ENCODE measurements around the gene XXYLT1.
"Not testable (repeated sequence)": the region's sequence is repeated elsewhere in the genome, so short reads cannot be mapped to it uniquely, and the experiment has no call there.

The XXYLT1 gene

DNA sequence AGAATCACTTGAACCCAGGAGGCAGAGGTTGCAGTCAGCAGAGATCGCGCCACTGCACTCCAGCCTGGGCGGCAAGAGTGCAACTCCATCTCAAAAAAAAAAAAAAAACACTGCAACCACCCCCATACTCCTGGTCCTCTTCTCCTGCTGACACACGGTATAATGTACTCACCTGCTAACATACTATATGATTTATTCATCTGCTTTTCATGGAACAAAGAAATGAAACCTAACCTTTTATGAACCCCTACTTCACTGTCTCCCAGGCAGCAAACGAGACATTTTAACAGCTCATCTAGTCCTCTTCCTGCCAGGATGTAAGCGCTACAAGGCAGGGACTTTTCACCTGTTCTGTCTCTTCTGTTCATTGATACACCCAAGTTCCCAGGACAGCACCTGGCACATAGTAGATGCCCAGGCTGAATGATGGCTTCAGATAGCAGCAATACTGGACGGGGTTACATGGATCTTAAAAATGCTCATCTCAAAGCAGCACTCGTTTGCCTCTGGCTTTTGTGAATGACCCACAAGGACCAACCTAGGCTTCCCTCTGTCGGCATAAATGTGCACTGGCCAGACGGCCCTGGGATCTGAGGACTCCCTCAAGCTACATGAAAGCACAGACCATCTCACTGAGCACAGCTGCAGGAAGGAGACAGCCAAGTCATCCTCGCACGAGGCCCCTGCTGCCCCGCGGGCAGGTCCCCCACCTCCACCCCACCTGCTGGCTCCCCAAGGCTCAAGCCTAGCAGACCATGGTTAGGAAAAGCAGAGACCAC is 20.3 kb downstream of the XXYLT1 start:
- DNase-seq (ENCODE audit: low read depth), result no peak

DNA sequence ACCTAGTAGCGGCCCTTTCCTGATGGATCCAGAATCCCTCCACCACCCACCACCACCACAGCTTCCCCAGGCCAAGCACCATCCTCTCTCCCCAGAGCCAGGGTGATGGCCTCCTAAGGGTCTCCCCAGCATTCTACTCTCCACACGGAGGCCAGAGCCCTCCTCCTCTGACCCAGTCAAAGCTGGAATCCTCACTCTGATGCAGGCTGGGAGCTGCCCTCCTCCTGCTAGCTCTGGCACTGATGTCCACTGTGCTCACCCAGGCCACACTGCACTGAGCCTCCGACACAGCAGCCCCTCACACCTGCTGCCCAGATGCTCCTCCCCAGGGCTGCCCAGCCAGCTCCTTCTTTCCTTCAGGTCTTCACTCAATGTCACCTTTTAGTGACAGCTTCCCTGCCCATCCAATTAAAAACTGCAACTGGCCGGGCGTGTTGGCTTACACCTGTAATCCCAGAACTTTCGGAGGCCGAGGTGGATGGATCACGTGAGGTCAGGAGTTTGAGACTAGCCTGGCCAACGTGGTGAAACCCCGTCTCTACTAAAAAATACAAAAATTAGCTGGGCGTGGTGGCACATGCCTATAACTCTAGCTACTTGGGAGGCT is 21.0 kb downstream of the XXYLT1 start:
- no peak for DNase-seq (ENCODE audit: low read depth)

DNA sequence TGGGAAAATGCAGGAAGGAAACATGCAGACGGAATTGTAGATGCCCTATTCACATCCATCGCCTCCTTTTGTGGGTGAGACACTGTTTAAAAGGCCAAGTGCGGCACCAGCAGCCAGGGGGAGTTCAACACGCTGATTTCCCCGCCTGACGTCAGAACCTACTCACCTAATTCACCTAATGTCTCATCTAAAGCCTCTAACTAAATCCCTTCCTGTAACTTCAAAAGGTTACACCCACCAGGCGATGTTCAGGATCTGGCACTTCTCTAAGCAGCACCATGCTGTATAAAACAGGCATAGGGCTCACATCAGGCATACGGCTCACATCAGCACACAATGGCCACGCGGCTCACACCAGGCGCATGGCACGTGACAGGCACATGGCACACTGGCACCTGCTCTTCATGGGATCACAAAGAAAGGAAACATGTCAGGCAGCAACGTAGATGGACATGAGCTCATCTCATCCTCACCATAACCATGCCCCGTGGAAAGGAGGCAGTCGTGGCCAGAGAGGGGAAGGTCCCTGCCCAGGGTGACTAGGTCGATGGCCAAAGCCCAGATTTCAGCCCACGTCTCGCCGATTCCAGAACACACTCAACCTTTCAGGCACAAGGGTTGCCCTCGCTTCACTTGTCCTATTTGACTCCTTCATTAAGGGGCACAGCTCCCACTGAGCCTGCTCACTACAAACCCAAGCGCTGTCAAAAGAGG is 21.7 kb downstream of the XXYLT1 start:
- DNase-seq (ENCODE audit: low read depth), result no peak

DNA sequence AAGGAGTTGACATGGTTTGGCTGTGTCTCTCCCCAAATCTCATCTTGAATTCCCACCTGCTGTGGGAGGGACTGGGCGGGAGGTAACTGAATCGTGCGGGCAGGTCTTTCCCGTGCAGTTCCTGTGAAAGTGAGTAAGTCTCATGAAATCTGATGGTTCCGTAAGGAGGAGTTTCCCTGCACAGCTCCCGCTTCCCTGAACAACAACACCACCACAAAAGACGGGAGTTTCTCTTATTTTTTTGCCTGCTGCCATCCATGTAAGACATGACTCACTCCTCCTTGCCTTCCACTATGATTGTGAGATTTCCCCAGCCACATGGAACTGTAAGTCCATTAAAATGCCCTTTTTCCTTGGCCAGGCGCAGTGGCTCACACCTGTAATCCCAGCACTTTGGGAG is 22.7 kb downstream of the XXYLT1 start:
- DNase-seq (ENCODE audit: low read depth), result no peak

DNA sequence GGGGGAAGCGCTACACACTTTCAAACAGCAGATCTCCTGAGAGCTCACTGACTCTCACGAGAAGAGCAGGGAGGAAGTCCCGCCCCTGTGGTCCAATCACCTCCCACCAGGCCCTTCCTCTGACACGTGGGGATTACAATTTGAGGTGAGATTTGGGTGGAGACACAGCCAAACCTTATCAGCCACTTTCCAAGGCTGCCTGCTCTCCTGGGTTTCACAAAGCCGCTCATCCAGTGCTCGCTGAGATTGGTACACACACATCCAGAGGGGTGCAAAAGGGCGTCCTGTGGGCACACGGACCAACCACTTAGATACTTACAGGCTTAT is 23.1 kb downstream of the XXYLT1 start:
- no peak for DNase-seq (ENCODE audit: low read depth)

DNA sequence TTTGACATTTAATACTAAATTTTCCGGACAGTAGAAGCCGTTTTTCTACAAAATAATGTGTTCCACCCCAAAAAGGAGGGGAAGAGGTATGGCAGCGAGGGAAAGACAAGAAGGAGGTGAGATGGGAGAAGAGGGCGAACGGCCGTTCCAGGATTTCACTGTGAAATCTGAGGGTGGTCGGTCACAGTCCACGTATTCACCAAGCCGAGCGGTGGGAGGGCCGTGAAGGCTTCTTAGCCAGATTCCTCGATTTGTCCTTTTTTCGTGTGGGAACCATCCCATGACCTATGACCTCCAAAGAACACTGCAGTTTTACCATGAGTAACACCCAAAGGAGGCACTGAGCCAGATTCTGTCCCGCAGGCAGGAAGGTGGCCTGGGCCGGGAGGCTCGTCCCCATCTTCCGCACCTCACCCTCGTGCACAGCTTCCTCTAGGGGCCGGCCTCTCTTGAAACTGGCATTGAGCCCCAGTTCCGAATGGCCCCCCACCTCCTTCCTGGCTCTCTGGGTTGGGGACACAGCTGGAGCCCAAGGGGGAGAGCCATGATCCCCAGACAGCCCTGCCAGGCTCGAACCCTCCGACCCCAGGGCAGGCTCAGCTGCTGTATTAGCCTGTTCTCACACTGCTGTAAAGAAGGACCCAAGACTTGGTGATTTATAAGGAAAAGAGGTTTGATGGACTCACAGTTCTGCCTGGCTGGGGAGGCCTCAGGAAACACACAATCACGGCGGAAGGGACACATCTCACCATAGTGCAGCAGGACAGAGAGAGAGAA is 23.7 kb downstream of the XXYLT1 start:
- DNase-seq (ENCODE audit: low read depth), result no peak

DNA sequence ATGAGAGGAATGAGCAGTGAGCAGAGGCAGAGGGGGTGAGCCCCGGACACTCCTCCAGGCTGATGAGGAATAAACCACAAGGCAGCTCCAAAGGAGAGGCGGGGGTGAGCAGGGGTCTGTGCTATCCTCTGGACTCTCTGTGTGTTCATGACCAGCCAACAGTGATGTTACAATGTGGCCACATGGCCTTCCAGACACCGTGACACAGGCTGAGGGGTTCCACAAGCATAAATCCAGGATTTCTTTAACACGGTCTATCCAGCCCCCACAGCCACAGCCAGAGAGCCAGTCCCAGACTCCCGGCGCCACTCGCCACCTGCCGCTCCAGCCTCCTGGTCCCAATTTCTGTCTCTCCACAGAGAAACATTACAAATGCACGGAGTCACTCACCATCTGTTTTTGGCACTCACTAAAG is 24.4 kb downstream of the XXYLT1 start:
- no peak for DNase-seq (ENCODE audit: low read depth)

DNA sequence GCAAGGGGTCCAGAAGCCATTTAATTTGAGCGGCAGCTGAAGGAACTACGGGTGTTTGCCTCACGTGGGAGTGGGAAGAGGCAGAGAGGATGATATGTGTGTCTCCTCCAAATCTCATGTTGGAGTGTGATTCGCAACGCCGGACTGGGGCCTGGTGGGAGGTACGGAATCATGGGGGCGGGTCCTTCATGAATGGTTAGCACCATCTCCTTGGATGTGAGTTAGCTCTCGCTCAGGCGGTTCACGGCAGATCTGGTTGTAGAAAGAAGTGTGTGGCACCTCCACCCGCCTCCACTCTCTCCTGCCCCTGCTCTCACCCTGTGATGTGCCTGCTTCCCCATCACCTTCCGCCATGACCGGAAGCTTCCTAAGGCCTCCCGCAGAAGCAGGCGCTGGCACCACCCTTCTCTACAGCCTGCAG is 25.4 kb downstream of the XXYLT1 start:
- no peak for DNase-seq (ENCODE audit: low read depth)

DNA sequence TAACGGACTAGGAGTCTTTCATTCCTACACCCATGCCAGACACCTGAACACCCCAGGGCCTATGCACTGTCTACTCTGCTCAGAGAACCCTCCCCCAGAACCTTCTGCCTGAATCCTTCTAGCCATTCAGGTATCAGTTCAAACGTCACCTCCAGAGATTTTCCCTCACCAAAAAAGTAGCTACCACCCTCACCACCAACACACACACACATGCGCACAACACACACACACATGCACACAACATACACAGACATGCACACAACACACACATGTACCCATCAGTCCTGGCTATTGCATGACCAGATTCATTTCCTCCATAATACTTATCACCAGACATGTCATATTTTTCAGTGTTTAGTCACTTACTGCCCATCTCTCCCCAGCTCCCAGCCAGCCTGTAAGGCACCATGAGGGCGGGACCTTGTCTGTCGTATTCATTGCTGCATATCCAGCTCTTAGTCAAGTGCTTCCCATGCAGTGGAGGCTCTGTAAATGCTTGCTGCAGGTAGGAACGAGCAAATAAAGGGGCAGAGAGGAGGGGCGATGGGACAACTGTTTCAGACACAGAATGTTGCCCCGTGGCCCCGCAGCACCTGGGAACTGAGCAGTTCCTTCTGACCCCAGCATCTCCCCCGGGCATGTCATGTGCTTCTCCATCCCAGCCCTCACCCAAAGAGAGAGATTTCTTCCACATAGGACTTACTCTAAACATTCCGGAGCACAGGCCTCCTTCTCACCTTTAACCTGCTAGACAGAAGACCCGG is 29.2 kb downstream of the XXYLT1 start:
- DNase-seq (ENCODE audit: low read depth), result no peak

DNA sequence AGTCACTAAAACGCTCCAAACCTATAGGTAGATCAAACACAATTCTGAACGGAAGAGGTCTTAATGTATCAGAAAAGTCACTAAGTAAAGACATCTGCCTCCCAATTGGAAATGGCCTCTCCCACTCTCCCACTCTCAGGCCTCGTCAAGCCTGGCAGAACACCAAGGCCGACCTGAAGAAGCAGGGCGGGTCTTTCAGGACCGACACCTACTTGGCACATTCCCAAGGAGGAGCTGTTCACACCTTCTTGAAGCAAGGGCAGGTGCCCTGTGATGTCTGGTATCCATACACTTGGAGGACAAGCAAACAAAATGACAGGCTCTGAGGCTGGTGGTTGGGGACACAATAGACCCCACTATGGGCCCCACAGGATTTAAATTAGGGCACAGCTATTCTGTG is 30.0 kb downstream of the XXYLT1 start:
- DNase-seq (ENCODE audit: low read depth), result no peak

DNA sequence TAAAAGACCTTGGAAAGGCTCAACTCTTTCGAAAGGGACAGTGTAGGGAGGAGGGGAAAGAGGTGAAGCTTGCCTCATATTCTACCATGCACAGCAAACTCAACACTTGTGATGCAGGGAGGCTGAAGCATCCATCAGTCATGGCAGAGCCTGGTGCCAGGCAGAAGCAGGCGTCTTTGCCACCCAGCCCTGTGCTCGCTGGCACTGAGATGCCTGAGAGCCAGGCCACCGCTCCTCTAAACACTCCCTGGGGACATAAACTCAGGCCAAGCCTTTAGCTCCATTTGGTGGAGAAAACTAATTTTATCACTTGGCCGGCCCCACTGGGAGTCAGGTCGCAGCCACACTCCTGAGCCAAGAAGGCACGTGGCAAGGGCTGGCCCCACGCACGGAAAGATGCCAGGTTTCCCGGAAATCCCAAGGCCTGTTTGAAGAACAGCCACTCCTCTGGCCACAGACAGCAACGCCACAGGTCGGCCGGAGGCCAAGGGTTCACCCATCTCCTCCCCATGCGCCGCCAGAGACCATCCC is 30.7 kb downstream of the XXYLT1 start:
- no peak for DNase-seq (ENCODE audit: low read depth)

DNA sequence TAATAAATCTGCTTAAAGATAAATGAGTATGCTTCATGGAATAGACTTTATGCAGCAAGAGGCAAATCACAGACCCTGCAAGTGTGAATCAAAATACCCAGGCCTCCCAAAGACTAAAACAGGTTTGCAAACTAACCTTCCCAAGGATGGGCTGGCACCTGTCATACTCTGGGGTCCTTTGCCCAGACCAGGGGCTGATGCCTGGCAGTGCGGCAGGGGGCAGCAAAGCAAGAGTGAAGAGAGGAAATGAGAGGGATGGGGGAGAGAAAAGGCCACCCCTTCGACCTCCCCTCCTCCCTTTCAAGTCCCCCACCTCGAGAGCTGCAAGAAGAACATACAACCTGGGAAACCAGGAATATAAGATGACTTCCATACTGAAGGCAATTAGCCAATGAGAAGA is 31.8 kb downstream of the XXYLT1 start:
- DNase-seq (ENCODE audit: low read depth), result no peak

DNA sequence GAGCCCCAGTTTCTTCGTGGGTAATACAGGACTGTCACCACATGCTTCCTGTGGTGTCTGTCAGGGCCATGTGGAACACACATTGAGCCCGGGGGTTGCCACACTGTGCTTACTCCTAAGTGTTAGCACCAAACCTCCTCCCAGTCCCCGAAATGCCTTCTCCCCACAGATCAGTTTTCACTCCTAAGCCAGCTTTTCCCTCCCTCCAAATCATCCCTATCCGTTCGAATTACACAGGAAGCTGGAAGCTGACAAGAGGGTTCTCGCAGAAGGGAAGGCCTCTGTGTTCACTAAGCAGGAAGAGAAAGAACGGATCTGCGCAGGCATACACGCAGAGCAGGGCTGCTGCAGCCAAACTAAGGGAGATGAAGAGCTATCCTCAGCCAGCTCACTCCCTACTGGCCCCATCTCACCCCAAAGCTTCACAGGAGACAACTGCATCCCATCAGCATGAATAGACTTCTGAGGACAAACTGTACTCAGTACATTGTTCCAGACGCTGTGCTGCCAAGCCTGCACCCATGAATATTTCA is 32.3 kb downstream of the XXYLT1 start:
- no peak for DNase-seq (ENCODE audit: low read depth)

DNA sequence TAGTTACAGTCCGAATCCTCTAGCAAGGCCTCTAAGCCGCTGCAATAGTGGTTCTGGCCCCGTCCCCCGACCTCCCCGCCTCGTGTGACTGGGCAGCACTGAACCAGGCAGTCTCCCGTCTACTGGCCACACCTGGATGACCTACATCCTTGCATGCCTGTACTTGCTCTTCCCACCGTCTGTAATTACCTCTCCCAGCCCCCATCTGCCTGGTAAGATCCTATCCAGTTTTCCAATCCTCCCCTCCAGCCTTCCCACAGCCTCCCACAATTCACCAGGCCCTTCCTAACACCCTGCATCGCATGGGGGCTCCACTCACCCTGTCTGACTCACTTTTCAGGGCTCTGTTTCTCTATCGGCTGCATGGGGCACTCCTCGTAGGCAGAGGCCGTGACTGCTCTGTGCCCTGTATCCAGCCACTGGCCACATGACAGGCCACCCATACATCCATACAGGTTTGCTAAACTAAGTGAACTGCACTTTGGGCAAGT is 32.8 kb downstream of the XXYLT1 start:
- DNase-seq (ENCODE audit: low read depth), result no peak

DNA sequence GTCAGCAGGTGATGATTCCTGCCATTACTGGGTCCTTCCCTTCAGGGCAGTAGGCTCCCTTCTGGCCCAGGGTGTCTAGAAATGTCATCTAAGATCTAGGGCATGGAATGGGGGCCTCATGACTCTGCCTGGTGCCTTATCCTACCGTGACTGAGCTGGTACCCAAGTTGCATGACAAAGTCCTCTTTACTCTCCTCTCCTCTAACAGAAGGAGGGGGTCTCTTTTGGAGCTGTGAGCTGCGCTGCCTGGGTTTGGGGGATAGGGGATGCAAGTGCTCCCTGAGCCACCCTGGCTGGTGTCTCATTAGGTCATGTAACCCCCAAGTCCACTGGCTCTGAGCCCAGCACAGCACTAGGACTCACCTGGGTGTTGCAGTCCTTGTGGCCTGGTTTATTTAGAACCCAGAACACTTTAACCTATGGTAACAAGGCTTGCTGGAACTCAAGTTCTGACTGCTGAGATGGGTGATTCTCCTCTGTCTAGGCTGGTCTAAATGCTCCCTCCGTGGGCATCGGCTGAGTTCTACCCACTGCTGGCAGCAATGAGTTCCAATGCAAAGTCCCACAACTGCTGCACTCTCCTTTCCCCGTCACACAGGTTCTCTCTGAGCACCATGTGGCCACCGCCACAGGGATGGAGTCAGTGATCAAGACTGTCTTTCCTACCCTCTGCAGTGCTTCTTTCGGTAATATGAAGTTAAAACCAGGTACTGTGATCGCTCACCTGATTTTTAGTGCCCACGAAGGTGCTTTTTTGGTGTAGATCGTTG is 34.0 kb downstream of the XXYLT1 start:
- no peak for DNase-seq (ENCODE audit: low read depth)

DNA sequence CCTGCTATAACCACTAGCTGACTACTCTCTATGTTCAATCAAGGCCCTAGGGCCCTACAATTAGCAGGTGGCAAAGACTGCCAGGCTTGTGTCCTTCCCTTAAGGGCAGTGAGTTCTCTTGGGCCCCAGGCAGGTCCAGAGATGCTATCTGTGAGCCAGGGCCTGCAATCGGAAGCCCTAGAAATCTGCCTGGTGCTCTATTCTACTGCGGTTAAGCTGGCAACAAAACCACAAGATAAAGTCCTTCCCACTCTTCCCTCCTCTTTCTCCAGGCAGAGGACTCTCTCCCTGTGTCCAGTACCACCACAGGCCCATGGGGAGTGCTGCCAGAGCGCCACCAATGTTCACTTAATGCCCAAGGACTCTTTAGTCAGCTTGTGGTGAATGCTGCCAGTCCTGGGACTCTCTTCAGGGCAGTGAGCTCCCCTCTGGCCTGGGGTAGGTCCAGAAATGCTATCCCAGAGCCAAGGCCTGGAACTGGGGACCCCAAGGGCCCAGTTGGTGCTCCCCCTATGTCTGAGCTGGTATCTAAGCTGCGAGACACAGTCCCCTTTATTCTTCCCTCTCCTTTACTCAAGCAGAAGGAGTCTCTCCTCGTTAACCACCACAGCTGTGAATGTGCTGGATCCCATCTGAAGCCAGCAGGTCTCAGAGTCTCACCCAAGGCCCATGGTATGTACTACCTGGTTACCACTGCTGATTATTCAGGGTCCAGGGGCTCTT is 34.7 kb downstream of the XXYLT1 start:
- DNase-seq (ENCODE audit: low read depth), result no peak

DNA sequence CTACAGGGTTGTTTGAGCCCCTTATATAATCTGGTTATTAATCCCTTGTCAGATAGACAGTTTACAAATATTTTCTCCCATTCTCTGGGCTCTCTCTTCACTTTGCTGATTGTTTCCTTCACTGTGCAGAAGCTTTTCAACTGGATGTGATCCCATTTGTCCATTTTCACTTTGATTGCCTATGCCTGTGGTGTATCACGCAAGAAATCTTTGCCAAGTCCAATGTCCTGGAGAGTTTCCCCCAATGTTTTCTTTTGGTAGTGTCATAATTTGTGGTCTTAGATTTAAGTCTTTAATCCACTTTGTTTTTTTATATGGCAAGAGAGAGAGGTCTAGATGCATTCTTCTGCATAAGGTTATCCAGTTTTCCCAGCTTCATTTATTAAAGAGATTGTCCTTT is 40.7 kb downstream of the XXYLT1 start:
- DNase-seq (ENCODE audit: low read depth), result no peak

DNA sequence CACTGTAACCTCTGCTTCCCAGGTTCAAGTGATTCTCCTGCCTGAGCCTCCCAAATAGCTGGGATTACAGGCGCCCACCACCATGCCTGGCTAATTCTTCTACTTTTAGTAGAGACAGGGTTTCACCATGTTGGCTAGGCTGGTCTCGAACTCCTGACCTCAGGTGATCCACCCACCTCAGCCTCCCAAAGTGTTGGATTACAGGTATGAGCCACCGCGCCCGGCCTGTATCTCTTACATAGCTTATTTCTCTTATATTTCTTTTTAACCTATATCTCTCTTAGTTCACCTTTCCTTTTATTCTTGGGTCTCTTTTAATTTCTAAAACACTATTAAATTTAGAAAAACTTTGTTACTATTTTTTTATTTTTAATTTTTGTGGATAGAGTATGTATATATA is 42.1 kb downstream of the XXYLT1 start:
- DNase-seq (ENCODE audit: low read depth), result not testable (repeated sequence)

DNA sequence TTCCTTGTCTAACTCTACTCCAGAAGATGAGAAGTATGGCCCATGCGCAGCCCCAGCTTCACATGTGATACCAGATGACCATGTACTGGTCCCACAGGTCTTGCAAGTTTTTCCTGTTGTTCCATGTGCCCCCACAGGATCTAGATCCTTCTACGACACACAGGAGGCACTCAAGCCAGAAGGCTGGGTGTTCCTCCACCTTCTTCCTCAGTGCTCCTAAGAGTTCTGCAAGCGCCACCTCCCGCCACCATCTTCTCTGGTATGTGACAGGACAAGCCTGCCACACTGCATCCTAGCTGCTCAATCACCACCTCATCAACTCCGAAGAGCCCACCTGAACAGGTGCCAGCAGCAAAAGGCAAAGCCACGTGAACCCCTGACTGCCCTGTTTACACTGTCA is 43.1 kb downstream of the XXYLT1 start:
- no peak for DNase-seq (ENCODE audit: low read depth)
